Esophagus mucosa (tissue), 1 donor: ENCODE measurements around the gene AFMID. TPM values are rescaled to one million over a fixed set of nuclear protein-coding genes. Genes with fewer than 3 reads are reported as not detected.
A peak's percentile ranks its signal among the peaks of the same experiment; 100 is the strongest.
"Not testable (repeated sequence)": the region's sequence is repeated elsewhere in the genome, so short reads cannot be mapped to it uniquely, and the experiment has no call there.

Experiments used
- ATAC-seq: fragments of 200-7000 bp; cut with Tn5 transposase; one replicate; pipeline ENCODE4 v1.9.1; 2020
- total RNA-seq: library from RNA; stranded (reverse); gene quantifications from one replicate; pipeline ENCODE4 v1.2.4, GENCODE V29; 2023
- donor health status: DM: yes; HTN: yes; CAD: no.

Gene AFMID
- 19.2 TPM for total RNA-seq

GRCh38 chr17:78186692-78187595, at the start of gene AFMID, which contains the start of gene TK1:
Gene AFMID (plus strand): TSS chr17:78187362. CDS start chr17:78187371, 9 bp downstream.
Gene TK1 (minus strand): TSS chr17:78187052. CDS start chr17:78186994, 58 bp downstream.
- ATAC-seq: peak; percentile 97

GRCh38 chr17:78137392-78138203, 49.6 kb upstream of the AFMID start:
- ATAC-seq: peak; percentile 12

GRCh38 chr17:78138204-78139060, 48.7 kb upstream of the AFMID start:
- ATAC-seq: no peak

- ATAC-seq: not testable (repeated sequence)
Observed at GRCh38 chr17:78139861-78140168, 47.3 kb upstream of the AFMID start.

GRCh38 chr17:78140169-78141051, 46.8 kb upstream of the AFMID start:
- peak; percentile 91 for ATAC-seq

- ATAC-seq: no peak
Observed at GRCh38 chr17:78141437-78142118, 45.6 kb upstream of the AFMID start.

GRCh38 chr17:78142119-78142861, 44.9 kb upstream of the AFMID start:
- peak; percentile 50 for ATAC-seq

- ATAC-seq: no peak
Observed at GRCh38 chr17:78143214-78144146, 43.7 kb upstream of the AFMID start.

GRCh38 chr17:78144147-78144719, 42.9 kb upstream of the AFMID start:
- ATAC-seq: no peak

GRCh38 chr17:78144736-78145641, 42.2 kb upstream of the AFMID start:
- no peak for ATAC-seq

- ATAC-seq: no peak
Observed at GRCh38 chr17:78146471-78146869, 40.7 kb upstream of the AFMID start.

- no peak for ATAC-seq
Observed at GRCh38 chr17:78146881-78147280, 40.3 kb upstream of the AFMID start.

- peak; percentile 14 for ATAC-seq
Observed at GRCh38 chr17:78147315-78147998, 39.7 kb upstream of the AFMID start.

- ATAC-seq: no peak
Observed at GRCh38 chr17:78148286-78149016, 38.7 kb upstream of the AFMID start.

GRCh38 chr17:78151514-78152008, 35.6 kb upstream of the AFMID start:
- peak; percentile 39 for ATAC-seq
